GM12865 (cell line): Measurements from ENCODE around the gene CLSTN1.

Experiments
- DNase-seq: peaks from one replicate; pipeline ENCODE4 v3.0.0; 2010; ENCODE audit warnings: low read depth
- H3K4me3 ChIP-seq: 2 replicates; pipeline ENCODE4 v1.5.1; 2011; ENCODE audit warnings: mild to moderate bottlenecking, low read depth, low read length, control low read depth
- CTCF ChIP-seq: IDR thresholded peaks from 2 replicates; pipeline ENCODE4 v1.5.1; 2011; ENCODE audit warnings: low read length, control low read depth, low read depth, inconsistent platforms; ENCODE audit not compliant: insufficient read depth; ENCODE audit errors: missing control alignments

CLSTN1 gene

GRCh38 chr1:9700340-9700739 lies 123.4 kb downstream of the CLSTN1 start:
- no peak for TF ChIP-seq CTCF
- DNase-seq, result no peak
- H3K4me3 ChIP-seq, result no peak overlapping the region

GRCh38 chr1:9699361-9699760 lies 124.4 kb downstream of the CLSTN1 start:
- no peak overlapping the region for H3K4me3 ChIP-seq
- TF ChIP-seq CTCF, result no peak
- no peak for DNase-seq

GRCh38 chr1:9696793-9697192 lies 127.0 kb downstream of the CLSTN1 start:
- no peak for DNase-seq
- TF ChIP-seq CTCF, result no peak
- no peak overlapping the region for H3K4me3 ChIP-seq

GRCh38 chr1:9691691-9692090 lies 132.1 kb downstream of the CLSTN1 start:
- no peak for DNase-seq
- TF ChIP-seq CTCF, result no peak
- H3K4me3 ChIP-seq, result no peak overlapping the region

GRCh38 chr1:9691108-9691445 lies 132.7 kb downstream of the CLSTN1 start:
- DNase-seq, result no peak
- TF ChIP-seq CTCF, result no peak
- H3K4me3 ChIP-seq, result no peak overlapping the region

- no peak for TF ChIP-seq CTCF
- no peak for DNase-seq
- no peak overlapping the region for H3K4me3 ChIP-seq
Measured at GRCh38 chr1:9690440-9691107, 133.2 kb downstream of the CLSTN1 start.

GRCh38 chr1:9689971-9690381 lies 133.8 kb downstream of the CLSTN1 start:
- no peak for TF ChIP-seq CTCF
- H3K4me3 ChIP-seq, result no peak overlapping the region; the same call in 1 of the 2 replicates
- DNase-seq, result no peak
